ENCODE measurements around the gene FOXD2.

Gene FOXD2

GRCh38 chr1:47437447-47438164 lies at the start of gene FOXD2:
Gene FOXD2 (plus strand): TSS chr1:47438044. CDS start chr1:47438136, 92 bp downstream.
- DNase-seq = peak; percentile 78 to 84

DNA sequence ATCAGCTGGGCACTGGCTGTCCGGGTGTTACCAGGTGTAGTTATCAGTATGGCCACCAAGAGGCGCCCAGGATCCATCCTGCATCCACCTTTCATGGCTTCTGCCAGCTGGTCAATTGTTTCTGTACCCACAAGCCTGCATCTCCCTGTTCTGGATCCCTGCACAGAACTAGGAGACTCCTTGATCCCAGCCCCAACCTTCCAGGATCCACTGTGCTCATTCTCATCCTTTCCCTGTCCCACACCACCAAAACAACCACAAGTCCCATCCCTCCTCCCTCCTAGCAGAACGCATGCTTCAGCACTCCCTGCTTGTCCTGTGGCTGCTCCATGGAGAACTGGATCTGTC lies 49.0 kb upstream of the FOXD2 start:
- DNase-seq = peak; percentile 37 to 62

GRCh38 chr1:47389731-47390130 lies 48.1 kb upstream of the FOXD2 start:
- DNase-seq = no peak

GRCh38 chr1:47390843-47391242 lies 47.0 kb upstream of the FOXD2 start:
- DNase-seq = no peak

GRCh38 chr1:47393141-47393540 lies 44.7 kb upstream of the FOXD2 start:
- DNase-seq = no peak

- DNase-seq = no peak
Measured at GRCh38 chr1:47395433-47395832, 42.4 kb upstream of the FOXD2 start.

GRCh38 chr1:47396671-47397196 lies 41.1 kb upstream of the FOXD2 start:
- no peak for DNase-seq

GRCh38 chr1:47399138-47399845 lies 38.6 kb upstream of the FOXD2 start:
- no peak for DNase-seq

- DNase-seq = no peak
Measured at GRCh38 chr1:47399846-47400155, 38.0 kb upstream of the FOXD2 start.

DNA sequence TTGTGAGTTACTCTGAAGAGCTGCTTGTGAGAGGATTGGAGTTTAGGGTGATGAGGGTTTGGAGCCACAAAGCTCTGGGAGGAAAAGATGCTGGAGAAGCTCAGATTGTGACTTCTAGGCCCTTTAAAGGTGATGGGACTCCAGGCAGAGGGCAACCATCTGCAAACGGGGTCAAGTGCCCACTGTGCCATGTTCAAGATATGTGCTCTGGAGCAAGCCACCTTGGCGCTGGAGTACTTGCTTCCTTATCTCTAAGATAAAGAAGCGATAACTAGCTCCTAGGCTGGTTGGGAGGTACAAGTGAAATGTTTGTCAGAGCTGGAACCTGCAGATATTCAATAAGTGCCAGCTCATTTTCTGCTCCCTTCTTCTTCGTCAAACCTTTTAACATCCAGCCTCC lies 36.1 kb upstream of the FOXD2 start:
- no peak for DNase-seq

DNA sequence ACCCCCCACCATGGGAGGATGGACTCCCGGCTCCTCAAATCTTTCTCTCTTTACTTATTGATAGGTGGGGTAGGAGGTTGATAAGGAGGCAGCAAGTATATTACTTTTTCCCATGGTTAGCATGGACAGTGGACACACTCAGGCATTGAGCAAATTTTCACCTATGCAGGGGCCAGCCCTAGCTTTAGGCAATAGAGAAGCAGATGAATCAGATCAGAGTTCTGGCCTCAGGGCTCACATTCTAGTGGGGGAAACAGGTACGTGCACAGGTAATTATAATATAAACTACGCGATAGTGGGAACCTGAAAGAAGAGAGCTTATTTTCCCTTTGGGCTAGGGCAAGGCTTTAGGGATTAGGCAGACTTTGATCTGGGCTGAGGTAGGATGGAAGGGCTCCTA lies 35.3 kb upstream of the FOXD2 start:
- DNase-seq = no peak

DNA sequence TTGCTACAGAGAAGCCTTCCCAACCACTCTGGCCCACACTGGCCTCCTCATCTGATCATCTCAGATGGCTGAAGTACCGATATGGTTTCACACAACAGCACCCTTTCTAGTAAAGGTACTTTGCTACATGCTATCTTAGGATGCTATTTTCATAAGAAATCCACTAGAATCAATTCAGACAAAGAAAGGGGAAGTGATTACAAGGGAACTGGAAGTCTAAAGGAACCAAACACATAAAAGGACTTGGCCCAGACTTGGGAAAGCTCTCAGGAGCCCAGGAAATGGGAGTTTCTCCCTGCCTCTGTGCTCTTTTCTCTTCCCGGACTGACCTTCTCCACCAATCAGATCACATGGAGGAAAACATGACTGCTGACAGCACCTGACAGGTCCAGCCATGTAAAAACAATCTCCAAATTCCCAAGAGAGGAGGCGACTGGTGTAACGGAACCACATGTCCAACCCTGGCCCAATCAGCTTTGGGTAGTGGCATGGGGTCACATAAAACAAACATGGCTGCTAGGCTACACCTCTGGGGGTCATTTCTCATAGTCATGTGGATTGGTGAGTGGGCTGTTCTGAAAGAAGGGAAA lies 34.4 kb upstream of the FOXD2 start:
- no peak for DNase-seq

GRCh38 chr1:47405697-47406096 lies 32.1 kb upstream of the FOXD2 start:
- peak; percentile 29 to 42 for DNase-seq

DNA sequence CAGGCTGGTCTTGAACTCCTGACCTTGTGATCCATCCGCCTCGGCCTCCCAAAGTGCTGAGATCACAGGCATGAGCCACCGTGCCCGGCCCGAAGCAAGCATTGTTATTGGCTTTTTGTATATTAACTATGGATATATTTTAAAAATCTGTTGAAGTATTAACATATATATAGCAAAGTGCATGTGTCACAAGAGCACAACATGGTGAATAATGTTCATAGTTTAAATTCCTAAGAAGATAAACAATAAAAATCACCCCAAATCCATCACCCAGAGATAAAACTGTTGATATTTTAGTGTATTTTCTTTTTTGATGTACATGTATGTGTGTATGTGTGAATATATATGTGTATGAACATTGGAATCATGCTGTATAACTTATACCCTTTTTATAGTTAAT lies 30.9 kb upstream of the FOXD2 start:
- DNase-seq = no peak

DNA sequence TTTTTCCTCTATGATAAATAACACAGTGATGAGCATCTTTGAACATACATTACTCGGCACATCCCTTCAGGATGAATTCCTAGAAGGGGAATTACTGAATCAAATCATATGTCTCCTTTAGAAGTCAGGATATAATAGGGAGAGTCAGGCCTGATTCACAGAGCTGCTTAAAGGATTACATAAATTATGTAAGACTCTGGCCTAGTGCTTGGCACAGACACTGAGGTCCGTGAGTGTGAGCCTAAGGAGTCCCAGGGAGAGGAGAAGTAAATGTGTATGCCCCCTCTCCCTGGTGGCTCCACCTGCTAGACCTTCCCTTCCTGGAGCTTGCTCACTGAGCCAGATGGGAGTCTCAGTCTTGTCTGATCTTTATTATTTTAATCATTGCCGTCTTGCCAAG lies 30.4 kb upstream of the FOXD2 start:
- DNase-seq = no peak

DNA sequence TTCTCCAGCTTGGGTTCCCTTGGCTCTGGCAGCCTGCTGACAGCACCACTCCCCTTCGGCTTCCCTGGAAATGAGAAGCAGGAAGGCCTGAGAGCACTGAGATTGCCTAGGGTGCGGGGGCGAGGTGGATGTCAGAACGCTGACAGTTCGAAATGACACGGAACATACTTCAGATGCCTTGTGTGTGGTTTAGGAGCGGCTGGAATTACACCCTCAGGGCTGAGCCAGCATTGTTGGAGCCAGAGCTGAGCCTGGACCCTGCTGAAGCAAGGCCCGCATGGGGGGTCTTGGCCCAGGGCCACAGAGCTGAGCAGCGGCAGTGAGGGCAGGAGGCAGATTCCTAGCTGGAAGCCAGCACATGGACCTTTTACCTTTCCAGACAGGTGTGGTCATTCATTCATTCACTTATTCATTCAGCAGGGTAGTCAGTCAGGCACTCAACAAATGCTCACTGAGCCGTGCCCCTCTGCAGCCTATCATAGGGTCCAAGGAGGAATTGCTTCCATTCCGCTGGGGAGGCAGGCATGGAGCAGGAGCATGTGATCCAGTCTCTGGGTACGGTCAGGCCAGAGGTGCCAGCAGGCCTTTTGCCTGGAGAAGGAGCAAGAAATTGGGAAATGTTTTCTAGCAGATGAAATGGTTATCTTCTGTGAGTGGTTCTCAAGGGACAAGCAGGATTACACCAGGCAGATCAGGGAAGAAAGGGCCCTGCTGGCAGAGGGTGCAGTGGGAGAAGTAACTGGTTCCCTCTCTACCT lies 28.4 kb upstream of the FOXD2 start:
- no peak for DNase-seq

- DNase-seq = no peak
Measured at GRCh38 chr1:47410068-47410455, 27.8 kb upstream of the FOXD2 start.

DNA sequence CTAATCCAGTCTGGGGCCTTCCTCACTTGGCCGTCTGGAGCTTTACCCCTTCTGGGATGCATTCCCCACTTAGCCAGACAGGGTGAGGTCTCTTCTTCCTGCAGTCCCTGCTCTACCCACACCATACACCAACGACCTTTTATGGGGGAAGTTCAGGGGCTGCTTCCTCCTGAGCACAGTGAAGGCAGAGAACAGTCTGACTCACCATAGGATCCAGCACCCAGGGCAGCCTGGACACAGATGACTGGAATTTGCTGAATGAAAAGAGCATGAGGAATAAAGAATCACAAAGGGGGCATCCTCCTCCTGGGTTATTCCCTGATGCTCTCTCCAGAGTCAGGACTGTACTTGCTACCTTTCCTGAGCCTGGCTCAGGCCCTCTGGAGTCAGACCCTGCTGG lies 26.4 kb upstream of the FOXD2 start:
- DNase-seq = peak; percentile 56 to 72

- DNase-seq = no peak
Measured at GRCh38 chr1:47412437-47412836, 25.4 kb upstream of the FOXD2 start.

GRCh38 chr1:47415728-47416318 lies 22.0 kb upstream of the FOXD2 start, which contains the start of gene FOXE3:
Gene FOXE3 (plus strand): TSS chr1:47416285. CDS start chr1:47416316, 31 bp downstream.
- no peak for DNase-seq

- no peak for DNase-seq
Measured at GRCh38 chr1:47416319-47417169, 21.3 kb upstream of the FOXD2 start.
